ENCODE measurements around the gene SERGEF. TPM values are rescaled to one million over a fixed set of nuclear protein-coding genes. Genes with fewer than 3 reads are reported as not detected.

SERGEF gene
- total RNA-seq, 2 donors from 2014 or later, result 20.8 to 28.7 TPM

GRCh38 chr11:17968206-17968605 lies 44.6 kb downstream of the SERGEF start:
- TF ChIP-seq POLR2A (IDR thresholded peaks at IDR 0.05) (no peak), CTCF (IDR thresholded peaks at IDR 0.05) (no peak)
- no peaks in the 10 kb centered on the region for H3K27me3 ChIP-seq
- intact Hi-C loops (cut with DNase I), result loop anchor here (10.0 kb wide), 1 partner anchor 363 kb away; no protein-coding TSS in a partner anchor
- H3K27ac ChIP-seq, result no peak overlapping the region
- H3K9me3 ChIP-seq, result no peaks in the 10 kb centered on the region
- no peak for ATAC-seq
- H3K36me3 ChIP-seq (replicated peaks in 1 of 2; ENCODE audit: insufficient read depth in 1 of 2, low read depth in 2 of 2), result peaks cover 0 to 2% of the 10 kb centered on the region in 2 donors
- H3K4me3 ChIP-seq, result no peak overlapping the region
- WGBS, 2 donors, result 88 to 93% methylated on average over 1 of the region's 1 CpG
- no peak for DNase-seq
- H3K4me1 ChIP-seq, result no peaks in the 10 kb centered on the region

- Histone ChIP-seq H3K27ac (no peak overlapping the region), H3K9me3 (no peaks in the 10 kb centered on the region), H3K4me3 (no peak overlapping the region), H3K27me3 (no peaks in the 10 kb centered on the region), H3K36me3 (replicated peaks in 1 of 2; ENCODE audit: insufficient read depth in 1 of 2, low read depth in 2 of 2) (peaks cover 0 to under 1% of the 10 kb centered on the region in 2 donors), H3K4me1 (no peaks in the 10 kb centered on the region)
- ATAC-seq, result no peak
- intact Hi-C loops (cut with DNase I), result loop anchor here (10.0 kb wide), 1 partner anchor 363 kb away; no protein-coding TSS in a partner anchor
- no peak for TF ChIP-seq CTCF (IDR thresholded peaks at IDR 0.05)
- TF ChIP-seq POLR2A (IDR thresholded peaks at IDR 0.05), result no peak
- no peak for DNase-seq
Measured at GRCh38 chr11:17967661-17968060, 45.2 kb downstream of the SERGEF start.

GRCh38 chr11:17960091-17960490 lies 52.8 kb downstream of the SERGEF start:
- Histone ChIP-seq H3K27ac (no peak overlapping the region), H3K4me1 (no peaks in the 10 kb centered on the region), H3K27me3 (no peaks in the 10 kb centered on the region), H3K4me3 (no peak overlapping the region), H3K9me3 (no peaks in the 10 kb centered on the region), H3K36me3 (replicated peaks in 1 of 2; ENCODE audit: insufficient read depth in 1 of 2, low read depth in 2 of 2) (peaks cover 4 to 6% of the 10 kb centered on the region in 2 donors)
- intact Hi-C loops (cut with DNase I), result loop anchor here (10.0 kb wide), 1 partner anchor 355 kb away; no protein-coding TSS in a partner anchor
- no peak for DNase-seq
- TF ChIP-seq POLR2A (IDR thresholded peaks at IDR 0.05) (no peak), CTCF (IDR thresholded peaks at IDR 0.05) (no peak)
- no peak for ATAC-seq

- H3K27ac ChIP-seq, result no peak overlapping the region
- no peak for DNase-seq
- no peak for ATAC-seq
- no peaks in the 10 kb centered on the region for H3K4me1 ChIP-seq
- no peaks in the 10 kb centered on the region for H3K27me3 ChIP-seq
- H3K9me3 ChIP-seq, result no peaks in the 10 kb centered on the region
- peaks cover 4 to 6% of the 10 kb centered on the region in 2 donors for H3K36me3 ChIP-seq (replicated peaks in 1 of 2; ENCODE audit: insufficient read depth in 1 of 2, low read depth in 2 of 2)
- no peak overlapping the region for H3K4me3 ChIP-seq
- intact Hi-C loops (cut with DNase I), result no loop called here
- TF ChIP-seq CTCF (IDR thresholded peaks at IDR 0.05) (no peak), POLR2A (IDR thresholded peaks at IDR 0.05) (no peak)
- 80 to 85% methylated on average over 2 of the region's 2 CpGs for WGBS, 2 donors
Measured at GRCh38 chr11:17958446-17958845, 54.4 kb downstream of the SERGEF start.

Measured in body of pancreas (tissue), 4 donors.